ENCODE results near the gene NEURL4. TPM values are rescaled to one million over a fixed set of nuclear protein-coding genes. Genes with fewer than 3 reads are reported as not detected.

The NEURL4 gene
- total and polyA plus RNA-seq, 2 experiments from 2014 or later, result 6.3 to 42.3 TPM

- H3K27me3 Mint-ChIP-seq (ENCODE audit: insufficient read depth, low read depth, poor library complexity), result peaks cover 24% of the 10 kb centered on the region
- Histone ChIP-seq H3K4me3 (peak overlapping the region; percentile 48; the same call in 1 of the 2 replicates), H3K36me3 (ENCODE audit: insufficient read depth) (no peaks in the 10 kb centered on the region), H3K9me2 (ENCODE audit: insufficient read depth) (no peaks in the 10 kb centered on the region), H4K20me1 (replicated peaks; ENCODE audit: insufficient read depth) (no peaks in the 10 kb centered on the region; the same call in 1 of the 2 replicates), H3K27me3 (ENCODE audit: insufficient read depth) (no peaks in the 10 kb centered on the region), H2AFZ (peak overlapping the region; percentile 97), H3K27ac (ENCODE audit: low read depth) (no peak overlapping the region), H3K4me1 (ENCODE audit: insufficient read depth) (peaks cover 18% of the 10 kb centered on the region), H3K79me2 (replicated peaks; ENCODE audit: insufficient read depth) (no peaks in the 10 kb centered on the region), H3F3A (replicated peaks; ENCODE audit: low read depth) (peaks cover 6% of the 10 kb centered on the region), H3K4me2 (peak overlapping the region; percentile 75; the same call in 1 of the 2 replicates)
- H3K4me1 Mint-ChIP-seq, result peaks cover 18% of the 10 kb centered on the region
- ATAC-seq, result no peak
- peaks cover 4% of the 10 kb centered on the region; the same call in 1 of the 3 replicates for H3K36me3 Mint-ChIP-seq (ENCODE audit: low read depth)
- H3K4me3 Mint-ChIP-seq, result peak overlapping the region; percentile 24; the same call in 1 of the 3 replicates
- TF ChIP-seq ZNF114 (CRISPR knock-in tag; IDR thresholded peaks at IDR 0.05), result no peak
- TF ChIP-seq ETS1 (IDR thresholded peaks at IDR 0.05), result no peak
- TF ChIP-seq EZH2phosphoT487 (IDR thresholded peaks at IDR 0.05; ENCODE audit: unreplicated experiment), result no peak
- no peak for TF ChIP-seq REST (IDR thresholded peaks at IDR 0.05; ENCODE audit: unreplicated experiment)
- no peak for TF ChIP-seq NANOG (IDR thresholded peaks at IDR 0.05; ENCODE audit: borderline replicate concordance)
- TF ChIP-seq ZNF462 (CRISPR knock-in tag; IDR thresholded peaks at IDR 0.05), result no peak
- no peak for TF ChIP-seq JUNB (IDR thresholded peaks at IDR 0.05; ENCODE audit: unreplicated experiment)
- TF ChIP-seq ZNF331 (CRISPR knock-in tag; IDR thresholded peaks at IDR 0.05; ENCODE audit: low read depth), result no peak
- TF ChIP-seq POLR2AphosphoS5 (IDR thresholded peaks at IDR 0.05; ENCODE audit: low read depth), result no peak
- TF ChIP-seq STAT1 (IDR thresholded peaks at IDR 0.05; ENCODE audit: unreplicated experiment), result no peak
- no peak for TF ChIP-seq EZH2 (IDR thresholded peaks at IDR 0.05; ENCODE audit: low read depth, unreplicated experiment)
- TF ChIP-seq CREB1 (CRISPR knock-in tag; IDR thresholded peaks at IDR 0.05; ENCODE audit: low read depth), result no peak
- TF ChIP-seq CTCF (conservative IDR thresholded peaks at IDR 0.05; ENCODE audit: low read depth in 2 of 2), result no peak
- no peaks in the 10 kb centered on the region for H3K9me3 Mint-ChIP-seq
- DNase-seq (ENCODE audit: low spot score), result no peak
- H3K27ac Mint-ChIP-seq, result no peak overlapping the region
Measured at GRCh38 chr17:7356756-7357155, 27.6 kb upstream of the NEURL4 start.

Data from GM23338 (cell line).